Adipose tissue (tissue), 3 donors: ENCODE measurements around the gene STT3B. TPM values are rescaled to one million over a fixed set of nuclear protein-coding genes. Genes with fewer than 3 reads are reported as not detected.

Source experiments
- H3K27ac ChIP-seq: one replicate; pipeline ENCODE4 v1.5.1; 2013; ENCODE audit warnings: low read depth, low read length
- WGBS, 3 donors: extraction: QIAGEN DNeasy Blood & Tissue Kit; methylation state at CpG; one replicate each; pipeline ENCODE4 v1.1.7; 2013; 5-methylcytosine and 5-hydroxymethylcytosine counted together
- polyA plus RNA-seq, 3 donors: library from polyadenylated mRNA; stranded (reverse); fragments of 200-250 nt; gene quantifications; one replicate each; pipeline ENCODE4 v1.2.3, GENCODE V29; 2013
- donor health status: healthy with polysubstance abuse.
- donor health status: Bipolar disorder and iron deficiency.
- donor health status: healthy.

Gene STT3B
- polyA plus RNA-seq, 3 donors, result 26.1 to 33.9 (median 29.0) TPM

- no peak overlapping the region for H3K27ac ChIP-seq
- WGBS, 3 donors, result 95 to 97% (median 95%) methylated on average over 1 of the region's 1 CpG
Observed at GRCh38 chr3:31542246-31542645, 9.5 kb downstream of the STT3B start.

- no peak overlapping the region for H3K27ac ChIP-seq
Observed at GRCh38 chr3:31543375-31543774, 10.7 kb downstream of the STT3B start.

- 46 to 65% (median 53%) methylated on average over 9 of the region's 9 CpGs for WGBS, 3 donors
- H3K27ac ChIP-seq, result no peak overlapping the region
Observed at GRCh38 chr3:31544634-31545033, 11.9 kb downstream of the STT3B start.

- H3K27ac ChIP-seq, result no peak overlapping the region
- WGBS, 3 donors, result 58 to 95% (median 88%) methylated on average over 1 of the region's 1 CpG
Observed at GRCh38 chr3:31546162-31546561, 13.4 kb downstream of the STT3B start.

- no peak overlapping the region for H3K27ac ChIP-seq
- 55 to 83% (median 68%) methylated on average over 1 of the region's 1 CpG for WGBS, 3 donors
Observed at GRCh38 chr3:31546725-31547124, 14.0 kb downstream of the STT3B start.

- WGBS, 3 donors, result 5 to 14% (median 9%) methylated on average over 2 of the region's 2 CpGs
- no peak overlapping the region for H3K27ac ChIP-seq
Observed at GRCh38 chr3:31550452-31551251, 17.9 kb downstream of the STT3B start.

- WGBS, 3 donors, result 56 to 87% (median 80%) methylated on average over 2 of the region's 2 CpGs
- H3K27ac ChIP-seq, result no peak overlapping the region
Observed at GRCh38 chr3:31551646-31552045, 18.9 kb downstream of the STT3B start.

- 39 to 97% (median 91%) methylated on average over 1 of the region's 1 CpG for WGBS, 3 donors
Observed at GRCh38 chr3:31552103-31552502, 19.4 kb downstream of the STT3B start.

GRCh38 chr3:31553258-31553657 lies 20.5 kb downstream of the STT3B start:
- no peak overlapping the region for H3K27ac ChIP-seq

More at GRCh38 chr3:31552103-31552502, 19.4 kb downstream of the STT3B start:
- no peak overlapping the region for H3K27ac ChIP-seq

GRCh38 chr3:31555204-31555603 lies 22.5 kb downstream of the STT3B start:
- 29 to 74% (median 60%) methylated on average over 1 of the region's 1 CpG for WGBS, 3 donors
- H3K27ac ChIP-seq, result no peak overlapping the region

More at GRCh38 chr3:31553258-31553657, 20.5 kb downstream of the STT3B start:
- WGBS, 3 donors, result 97 to 98% (median 98%) methylated on average over 3 of the region's 3 CpGs

GRCh38 chr3:31559872-31560534 lies 27.3 kb downstream of the STT3B start:
- no peak overlapping the region for H3K27ac ChIP-seq
- 92 to 97% (median 95%) methylated on average over 2 of the region's 2 CpGs for WGBS, 3 donors

GRCh38 chr3:31561891-31562290 lies 29.2 kb downstream of the STT3B start:
- H3K27ac ChIP-seq, result no peak overlapping the region
- 87 to 91% (median 89%) methylated on average over 5 of the region's 5 CpGs for WGBS, 3 donors

GRCh38 chr3:31562525-31562924 lies 29.8 kb downstream of the STT3B start:
- WGBS, 3 donors, result 91 to 96% (median 94%) methylated on average over 8 of the region's 8 CpGs
- no peak overlapping the region for H3K27ac ChIP-seq

- 30 to 48% (median 41%) methylated on average over 1 of the region's 1 CpG for WGBS, 3 donors
- no peak overlapping the region for H3K27ac ChIP-seq
Observed at GRCh38 chr3:31565288-31565687, 32.6 kb downstream of the STT3B start.

- WGBS, 3 donors, result 78 to 89% (median 83%) methylated on average over 1 of the region's 1 CpG
Observed at GRCh38 chr3:31567036-31567435, 34.3 kb downstream of the STT3B start.

GRCh38 chr3:31568649-31569048 lies 35.9 kb downstream of the STT3B start:
- H3K27ac ChIP-seq, result no peak overlapping the region
- WGBS, 3 donors, result 86 to 100% (median 92%) methylated on average over 1 of the region's 1 CpG

More at GRCh38 chr3:31567036-31567435, 34.3 kb downstream of the STT3B start:
- no peak overlapping the region for H3K27ac ChIP-seq

- 82 to 93% (median 92%) methylated on average over 1 of the region's 1 CpG for WGBS, 3 donors
- no peak overlapping the region for H3K27ac ChIP-seq
Observed at GRCh38 chr3:31571325-31571724, 38.6 kb downstream of the STT3B start.

- 95 to 98% (median 97%) methylated on average over 4 of the region's 4 CpGs for WGBS, 3 donors
Observed at GRCh38 chr3:31572236-31573004, 39.7 kb downstream of the STT3B start.

More at GRCh38 chr3:31572236-31573004, 39.7 kb downstream of the STT3B start:
- H3K27ac ChIP-seq, result no peak overlapping the region
